Liver (tissue), 9 donors: ENCODE measurements around the gene USH2A. TPM values are rescaled to one million over a fixed set of nuclear protein-coding genes. Genes with fewer than 3 reads are reported as not detected.
A peak's percentile ranks its signal among the peaks of the same experiment; 100 is the strongest.

ENCODE experiments used
- DNase-seq: peaks from one replicate; pipeline ENCODE4 v3.0.0-alpha.2; 2017; ENCODE audit warnings: low spot score
- H3K27ac ChIP-seq, 2 donors: one replicate each; pipeline ENCODE4 v1.7.0; 2013; ENCODE audit warnings: inconsistent platforms in 2 of 2, low read length in 2 of 2, control low read depth in 1 of 2, low read depth in 1 of 2, mild to moderate bottlenecking in 1 of 2
- H3K27me3 ChIP-seq, 4 donors: one replicate each; pipeline versions ENCODE4 v1.6.1 to v1.7.0; 2013; ENCODE audit warnings: low read length in 3 of 4, inconsistent platforms in 1 of 4, mild to moderate bottlenecking in 1 of 4, moderate library complexity in 1 of 4; ENCODE audit not compliant: control insufficient read depth in 4 of 4, insufficient read depth in 4 of 4
- H3K36me3 ChIP-seq, 4 donors: one replicate each; pipeline versions ENCODE4 v1.6.1 to v1.7.0; 2013; ENCODE audit warnings: low read length in 3 of 4, mild to moderate bottlenecking in 3 of 4, low read depth in 1 of 4, moderate library complexity in 1 of 4; ENCODE audit not compliant: control insufficient read depth in 4 of 4, insufficient read depth in 3 of 4
- H3K4me1 ChIP-seq, 4 donors: one replicate each; pipeline versions ENCODE4 v1.6.1 to v1.7.0; 2013; ENCODE audit warnings: low read length in 3 of 4, mild to moderate bottlenecking in 3 of 4, moderate library complexity in 1 of 4; ENCODE audit not compliant: control insufficient read depth in 4 of 4, insufficient read depth in 4 of 4
- H3K4me3 ChIP-seq, 3 donors: one replicate each; pipeline versions ENCODE4 v1.6.1 to v1.7.0; 2013; ENCODE audit warnings: low read length in 3 of 3, control low read depth in 1 of 3, low read depth in 1 of 3, mild to moderate bottlenecking in 1 of 3
- H3K9ac ChIP-seq, 2 donors: one replicate each; pipeline ENCODE4 v1.7.0; 2013; ENCODE audit warnings: low read length in 2 of 2, mild to moderate bottlenecking in 2 of 2, moderate library complexity in 2 of 2, control low read depth in 1 of 2, low read depth in 1 of 2
- H3K9me3 ChIP-seq, 4 donors: one replicate each; pipeline versions ENCODE4 v1.6.1 to v1.7.0; 2013; ENCODE audit warnings: low read length in 3 of 4; ENCODE audit not compliant: control insufficient read depth in 4 of 4
- GABPA ChIP-seq, 2 donors: IDR thresholded peaks in 1 of 2; conservative IDR thresholded peaks in 1 of 2; 2 replicates each; pipeline ENCODE4 v1.6.1; 2016; ENCODE audit warnings: antibody characterized with exemption in 2 of 2, mild to moderate bottlenecking in 1 of 2, moderate library complexity in 1 of 2
- HNF4A ChIP-seq, 2 donors: conservative IDR thresholded peaks; 2 replicates each; pipeline ENCODE4 v1.6.1; 2016; ENCODE audit warnings: antibody characterized with exemption in 2 of 2, mild to moderate bottlenecking in 2 of 2
- HNF4G ChIP-seq: IDR thresholded peaks from 2 replicates; pipeline ENCODE4 v1.6.1; 2016; ENCODE audit warnings: antibody characterized with exemption
- NR2F2 ChIP-seq: IDR thresholded peaks from 2 replicates; pipeline ENCODE4 v1.6.1; 2016; ENCODE audit warnings: antibody characterized with exemption
- RXRA ChIP-seq, 2 donors: IDR thresholded peaks; 2 replicates each; pipeline ENCODE4 v1.6.1; 2017 to 2018; ENCODE audit warnings: antibody characterized with exemption in 2 of 2, mild to moderate bottlenecking in 1 of 2
- TAF1 ChIP-seq: conservative IDR thresholded peaks from 2 replicates; pipeline ENCODE4 v1.6.1; 2016; ENCODE audit warnings: antibody characterized with exemption, mild to moderate bottlenecking
- WGBS: extraction: QIAGEN DNeasy Blood & Tissue Kit; methylation state at CpG from one replicate; pipeline ENCODE4 v1.1.7; 2013; 5-methylcytosine and 5-hydroxymethylcytosine counted together
- polyA plus RNA-seq, 2 donors: library from polyadenylated mRNA; stranded (reverse) in 1 of 2; unstranded in 1 of 2; fragments of 200-250 nt in 1 of 2; fragments of >200 nt in 1 of 2; fragmentation: Nextera tagmentation in 1 of 2; extraction: Ambion mirVana in 1 of 2; gene quantifications; one replicate each; pipeline versions ENCODE4 v1.2.1 to v1.2.3, GENCODE V29; 2013 to 2015
- total RNA-seq, 2 donors: library from RNA; depleted of rRNA; stranded (reverse); fragments of >200 nt; gene quantifications; one replicate each; pipeline ENCODE4 v1.2.3, GENCODE V29; 2014
- TF ChIP-seq, protein P1 (sequence below): IDR thresholded peaks from 2 replicates; pipeline ENCODE4 v1.6.1; 2016; ENCODE audit warnings: antibody characterized with exemption
- TF ChIP-seq, protein P2 (sequence below): IDR thresholded peaks from 2 replicates; pipeline ENCODE4 v1.6.1; 2016; ENCODE audit warnings: antibody characterized with exemption
- TF ChIP-seq, protein P3 (sequence below): fragments of 150-350 bp; IDR thresholded peaks from 2 replicates; pipeline ENCODE4 v1.5.1; 2017; ENCODE audit warnings: improper control_type of control experiment, low read depth, low read length; ENCODE audit not compliant: missing input control
- TF ChIP-seq, protein P4 (sequence below): IDR thresholded peaks from 2 replicates; pipeline ENCODE4 v1.6.1; 2016; ENCODE audit warnings: antibody characterized with exemption, mild to moderate bottlenecking
- donor health status: healthy.
- donor health status: healthy.
- donor health status: healthy.
- donor health status: healthy.
- donor health status: healthy.

USH2A gene
- total and polyA plus RNA-seq, 4 donors = 0.14 to 1.0 (median 0.31) TPM

DNA sequence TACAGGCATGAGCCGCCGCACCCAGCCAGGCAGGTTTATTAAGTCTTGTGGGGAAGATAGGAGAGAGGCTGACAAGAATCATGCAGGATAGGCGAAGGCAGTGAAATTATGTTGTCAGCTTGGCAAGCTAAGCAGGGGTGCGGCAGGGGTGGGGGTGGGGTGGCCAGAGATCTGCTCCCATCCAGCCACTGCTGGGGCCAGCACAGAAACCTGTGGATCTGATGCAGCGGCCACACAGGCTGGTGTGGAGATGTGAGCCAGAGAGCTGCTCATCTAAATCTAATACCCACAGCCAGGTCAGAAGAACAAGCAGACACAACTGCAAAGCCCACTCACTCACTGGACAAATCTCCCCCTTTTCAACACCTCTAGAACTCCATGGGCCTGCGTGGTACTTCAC is 787.4 kb downstream of the USH2A start:
- TF ChIP-seq HNF4A (conservative IDR thresholded peaks at IDR 0.05) (no peak), NR2F2 (no peak), TAF1 (peak; percentile 45), HNF4G (no peak), RXRA (IDR thresholded peaks at IDR 0.05) (no peak)
- TF ChIP-seq, protein P1, sequence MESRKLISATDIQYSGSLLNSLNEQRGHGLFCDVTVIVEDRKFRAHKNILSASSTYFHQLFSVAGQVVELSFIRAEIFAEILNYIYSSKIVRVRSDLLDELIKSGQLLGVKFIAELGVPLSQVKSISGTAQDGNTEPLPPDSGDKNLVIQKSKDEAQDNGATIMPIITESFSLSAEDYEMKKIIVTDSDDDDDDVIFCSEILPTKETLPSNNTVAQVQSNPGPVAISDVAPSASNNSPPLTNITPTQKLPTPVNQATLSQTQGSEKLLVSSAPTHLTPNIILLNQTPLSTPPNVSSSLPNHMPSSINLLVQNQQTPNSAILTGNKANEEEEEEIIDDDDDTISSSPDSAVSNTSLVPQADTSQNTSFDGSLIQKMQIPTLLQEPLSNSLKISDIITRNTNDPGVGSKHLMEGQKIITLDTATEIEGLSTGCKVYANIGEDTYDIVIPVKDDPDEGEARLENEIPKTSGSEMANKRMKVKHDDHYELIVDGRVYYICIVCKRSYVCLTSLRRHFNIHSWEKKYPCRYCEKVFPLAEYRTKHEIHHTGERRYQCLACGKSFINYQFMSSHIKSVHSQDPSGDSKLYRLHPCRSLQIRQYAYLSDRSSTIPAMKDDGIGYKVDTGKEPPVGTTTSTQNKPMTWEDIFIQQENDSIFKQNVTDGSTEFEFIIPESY = no peak
- TF ChIP-seq, protein P2, sequence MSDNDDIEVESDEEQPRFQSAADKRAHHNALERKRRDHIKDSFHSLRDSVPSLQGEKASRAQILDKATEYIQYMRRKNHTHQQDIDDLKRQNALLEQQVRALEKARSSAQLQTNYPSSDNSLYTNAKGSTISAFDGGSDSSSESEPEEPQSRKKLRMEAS = no peak
- TF ChIP-seq, protein P3, sequence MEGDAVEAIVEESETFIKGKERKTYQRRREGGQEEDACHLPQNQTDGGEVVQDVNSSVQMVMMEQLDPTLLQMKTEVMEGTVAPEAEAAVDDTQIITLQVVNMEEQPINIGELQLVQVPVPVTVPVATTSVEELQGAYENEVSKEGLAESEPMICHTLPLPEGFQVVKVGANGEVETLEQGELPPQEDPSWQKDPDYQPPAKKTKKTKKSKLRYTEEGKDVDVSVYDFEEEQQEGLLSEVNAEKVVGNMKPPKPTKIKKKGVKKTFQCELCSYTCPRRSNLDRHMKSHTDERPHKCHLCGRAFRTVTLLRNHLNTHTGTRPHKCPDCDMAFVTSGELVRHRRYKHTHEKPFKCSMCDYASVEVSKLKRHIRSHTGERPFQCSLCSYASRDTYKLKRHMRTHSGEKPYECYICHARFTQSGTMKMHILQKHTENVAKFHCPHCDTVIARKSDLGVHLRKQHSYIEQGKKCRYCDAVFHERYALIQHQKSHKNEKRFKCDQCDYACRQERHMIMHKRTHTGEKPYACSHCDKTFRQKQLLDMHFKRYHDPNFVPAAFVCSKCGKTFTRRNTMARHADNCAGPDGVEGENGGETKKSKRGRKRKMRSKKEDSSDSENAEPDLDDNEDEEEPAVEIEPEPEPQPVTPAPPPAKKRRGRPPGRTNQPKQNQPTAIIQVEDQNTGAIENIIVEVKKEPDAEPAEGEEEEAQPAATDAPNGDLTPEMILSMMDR = no peak
- Histone ChIP-seq H3K27me3 (no peaks in the 10 kb centered on the region), H3K4me1 (peaks cover 6 to 73% (median 51%) of the 10 kb centered on the region in 4 donors), H3K27ac (peak overlapping the region; percentile 78 to 81), H3K36me3 (peaks cover 0 to 8% (median 5%) of the 10 kb centered on the region in 4 donors), H3K9ac (no peak overlapping the region), H3K9me3 (no peaks in the 10 kb centered on the region), H3K4me3 (no peak overlapping the region)
- 42% methylated on average over 6 of the region's 6 CpGs for WGBS
- DNase-seq = no peak

DNA sequence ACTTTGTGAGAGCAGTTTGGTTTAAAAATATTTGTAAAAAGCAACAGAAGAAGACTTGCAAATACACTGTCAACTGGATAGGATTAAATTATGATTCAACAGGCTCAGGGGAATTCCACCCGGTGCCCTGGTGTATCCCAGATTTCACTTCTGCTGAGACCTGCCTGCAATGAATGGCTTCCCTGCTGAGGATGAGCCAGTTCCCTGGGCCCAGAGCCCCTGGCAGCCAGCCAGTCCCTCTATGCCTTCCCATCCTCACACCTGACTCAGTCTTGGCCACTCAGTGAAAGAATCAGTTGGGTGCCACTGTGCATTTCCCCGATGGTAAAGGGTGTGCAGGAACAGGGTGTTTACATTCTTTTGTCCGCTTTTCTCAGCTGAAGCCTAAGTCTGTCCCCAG is 791.8 kb downstream of the USH2A start:
- H3K27me3 ChIP-seq = no peaks in the 10 kb centered on the region
- no peaks in the 10 kb centered on the region for H3K9me3 ChIP-seq
- no peak for DNase-seq
- 50% methylated on average over 3 of the region's 3 CpGs for WGBS
- no peak overlapping the region for H3K9ac ChIP-seq
- H3K27ac ChIP-seq = peak overlapping the region in 1 of 2 donors; percentile 44
- H3K4me1 ChIP-seq = peaks cover 6 to 33% (median 19%) of the 10 kb centered on the region in 4 donors
- peaks cover 0 to 8% (median 5%) of the 10 kb centered on the region in 4 donors for H3K36me3 ChIP-seq
- TF ChIP-seq NR2F2 = no peak
- TF ChIP-seq, protein P2 = no peak
- H3K4me3 ChIP-seq = no peak overlapping the region

DNA sequence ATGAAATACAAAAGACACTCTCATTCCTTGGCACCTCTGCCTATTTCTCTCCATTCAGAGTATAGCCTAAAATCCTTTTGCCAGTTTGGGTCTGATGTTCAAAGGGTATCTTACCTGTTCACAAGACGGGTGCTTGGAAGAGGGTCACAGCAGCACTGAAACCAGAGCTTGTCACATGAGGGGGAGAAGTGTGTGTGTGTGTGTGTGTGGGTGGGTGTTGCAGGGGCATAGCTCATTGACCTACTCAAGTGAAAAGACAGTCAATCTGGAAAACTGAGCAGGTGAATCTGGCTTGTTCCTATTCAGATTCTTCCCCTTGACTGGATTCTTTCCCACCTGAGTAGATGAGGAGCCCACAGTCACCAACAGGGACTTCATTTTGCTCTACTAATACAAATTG is 792.2 kb downstream of the USH2A start:
- Histone ChIP-seq H3K27ac (peak overlapping the region in 1 of 2 donors; percentile 44), H3K4me3 (no peak overlapping the region), H3K9ac (no peak overlapping the region), H3K9me3 (no peaks in the 10 kb centered on the region), H3K4me1 (peaks cover 6 to 29% (median 16%) of the 10 kb centered on the region in 4 donors), H3K27me3 (no peaks in the 10 kb centered on the region), H3K36me3 (peaks cover 0 to 8% (median 6%) of the 10 kb centered on the region in 4 donors)
- 46% methylated on average over 1 of the region's 1 CpG for WGBS
- TF ChIP-seq HNF4A (conservative IDR thresholded peaks at IDR 0.05) (no peak), GABPA (IDR thresholded peaks at IDR 0.05 in 1 of 2, conservative IDR thresholded peaks at IDR 0.05 in 1 of 2) (no peak)
- TF ChIP-seq, protein P4, sequence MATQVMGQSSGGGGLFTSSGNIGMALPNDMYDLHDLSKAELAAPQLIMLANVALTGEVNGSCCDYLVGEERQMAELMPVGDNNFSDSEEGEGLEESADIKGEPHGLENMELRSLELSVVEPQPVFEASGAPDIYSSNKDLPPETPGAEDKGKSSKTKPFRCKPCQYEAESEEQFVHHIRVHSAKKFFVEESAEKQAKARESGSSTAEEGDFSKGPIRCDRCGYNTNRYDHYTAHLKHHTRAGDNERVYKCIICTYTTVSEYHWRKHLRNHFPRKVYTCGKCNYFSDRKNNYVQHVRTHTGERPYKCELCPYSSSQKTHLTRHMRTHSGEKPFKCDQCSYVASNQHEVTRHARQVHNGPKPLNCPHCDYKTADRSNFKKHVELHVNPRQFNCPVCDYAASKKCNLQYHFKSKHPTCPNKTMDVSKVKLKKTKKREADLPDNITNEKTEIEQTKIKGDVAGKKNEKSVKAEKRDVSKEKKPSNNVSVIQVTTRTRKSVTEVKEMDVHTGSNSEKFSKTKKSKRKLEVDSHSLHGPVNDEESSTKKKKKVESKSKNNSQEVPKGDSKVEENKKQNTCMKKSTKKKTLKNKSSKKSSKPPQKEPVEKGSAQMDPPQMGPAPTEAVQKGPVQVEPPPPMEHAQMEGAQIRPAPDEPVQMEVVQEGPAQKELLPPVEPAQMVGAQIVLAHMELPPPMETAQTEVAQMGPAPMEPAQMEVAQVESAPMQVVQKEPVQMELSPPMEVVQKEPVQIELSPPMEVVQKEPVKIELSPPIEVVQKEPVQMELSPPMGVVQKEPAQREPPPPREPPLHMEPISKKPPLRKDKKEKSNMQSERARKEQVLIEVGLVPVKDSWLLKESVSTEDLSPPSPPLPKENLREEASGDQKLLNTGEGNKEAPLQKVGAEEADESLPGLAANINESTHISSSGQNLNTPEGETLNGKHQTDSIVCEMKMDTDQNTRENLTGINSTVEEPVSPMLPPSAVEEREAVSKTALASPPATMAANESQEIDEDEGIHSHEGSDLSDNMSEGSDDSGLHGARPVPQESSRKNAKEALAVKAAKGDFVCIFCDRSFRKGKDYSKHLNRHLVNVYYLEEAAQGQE = no peak
- TF ChIP-seq, protein P3 = no peak
- TF ChIP-seq, protein P1 = no peak
- no peak for DNase-seq
